GM20431 (cell line): ENCODE results near the gene PON1.

Experiments used
- in situ Hi-C: fragments of 300-500 bp; cut with MseI, MboI; formaldehyde crosslinking; loops from one replicate; pipeline ENCODE4 v1.15.0; 2020; ENCODE audit warnings: low sequenced_read_pairs; ENCODE audit not compliant: unreplicated experiment

PON1 gene

DNA sequence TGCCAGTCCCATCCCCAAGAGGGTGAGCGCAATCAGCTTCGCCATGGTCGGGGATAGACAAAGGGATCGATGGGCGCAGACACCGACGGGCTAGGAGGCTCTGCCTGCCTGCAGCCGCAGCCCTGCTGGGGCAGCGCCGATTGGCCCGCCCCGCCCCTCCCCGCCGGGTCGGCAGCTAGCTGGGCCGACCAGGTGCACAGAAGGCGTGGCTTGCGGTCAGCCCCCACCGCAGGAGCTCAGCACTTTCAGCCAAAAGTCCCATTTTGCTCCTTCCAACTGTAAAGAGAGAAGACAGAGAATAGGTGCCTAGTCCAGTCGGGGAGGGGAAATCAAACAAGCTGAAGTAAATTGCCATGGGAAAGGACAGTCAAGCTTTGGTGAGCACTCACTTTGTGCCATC, at the start of gene PON1:
Gene PON1, minus strand, starts transcription at position 102 of the 400 bp plus-strand sequence. Its CDS starts 57 bp downstream, at position 45.
- in situ Hi-C loops, result no loop called here

GRCh38 chr7:95373323-95373722, 49.0 kb upstream of the PON1 start:
- in situ Hi-C loops, result no loop called here

GRCh38 chr7:95368235-95368634, 43.9 kb upstream of the PON1 start:
- in situ Hi-C loops, result no loop called here

- in situ Hi-C loops, result no loop called here
Observed at GRCh38 chr7:95367606-95368005, 43.3 kb upstream of the PON1 start.

- in situ Hi-C loops, result no loop called here
Observed at GRCh38 chr7:95365151-95365550, 40.8 kb upstream of the PON1 start.

DNA sequence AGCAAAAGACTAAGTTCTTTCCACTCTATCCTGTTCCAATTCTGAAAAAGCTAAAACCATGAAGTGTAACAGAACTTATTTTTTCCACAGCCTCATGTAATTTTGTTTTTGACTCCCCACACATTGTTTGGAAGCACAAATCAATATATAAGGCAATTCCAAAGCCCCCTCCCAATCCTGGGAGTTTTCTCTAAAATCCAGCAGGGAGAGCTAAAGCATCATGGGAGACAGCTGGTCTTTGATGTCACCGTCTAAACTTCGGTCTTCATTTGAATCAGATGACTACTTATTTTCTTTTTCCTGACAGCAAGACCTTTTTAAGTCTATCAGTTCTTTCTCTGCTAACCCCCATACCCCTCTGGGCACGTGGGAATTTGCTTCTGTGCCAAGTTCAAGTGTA, 33.3 kb upstream of the PON1 start:
- in situ Hi-C loops, result no loop called here

GRCh38 chr7:95342642-95343307, 18.4 kb upstream of the PON1 start:
- in situ Hi-C loops, result no loop called here

DNA sequence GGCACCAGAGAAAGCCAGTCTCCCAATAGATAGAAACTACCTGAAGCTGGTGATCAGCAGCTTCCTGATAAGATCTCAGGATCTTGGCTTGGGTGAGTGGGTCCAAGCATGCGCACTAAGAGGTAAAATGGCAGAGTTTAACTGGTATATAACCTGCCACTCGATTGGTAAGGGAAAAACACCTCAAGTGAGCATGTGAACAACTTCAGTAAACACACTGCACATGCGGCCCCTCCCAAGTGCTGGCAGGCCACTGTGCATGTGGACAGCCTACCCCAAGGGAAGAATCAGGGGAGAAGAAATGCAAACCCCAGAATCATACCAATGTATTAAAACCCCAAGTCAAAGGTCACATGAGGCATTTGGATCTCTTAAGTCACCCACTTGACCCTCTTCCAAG, 17.7 kb upstream of the PON1 start:
- in situ Hi-C loops, result no loop called here

GRCh38 chr7:95340491-95340890, 16.2 kb upstream of the PON1 start:
- in situ Hi-C loops, result no loop called here

DNA sequence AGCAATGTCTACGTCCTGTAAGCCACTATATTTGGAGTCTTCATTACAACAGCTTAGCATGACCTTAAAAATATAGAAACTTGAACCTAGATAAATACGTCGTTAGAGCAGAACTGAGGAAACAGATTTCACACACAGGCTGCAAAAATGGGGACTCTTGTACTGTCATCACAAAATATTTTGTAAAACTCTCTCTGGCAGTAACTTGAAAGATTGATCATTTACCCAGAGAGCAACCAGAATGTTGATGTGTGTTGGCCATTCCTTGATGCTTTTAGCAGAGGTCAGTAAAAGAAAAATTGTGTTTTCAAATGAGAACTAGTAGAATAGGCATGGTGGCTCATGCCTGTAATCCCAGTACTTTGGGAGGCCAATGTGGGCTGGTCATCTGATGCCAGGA, 14.5 kb upstream of the PON1 start:
- in situ Hi-C loops, result no loop called here

GRCh38 chr7:95335093-95335492, 10.8 kb upstream of the PON1 start:
- in situ Hi-C loops, result no loop called here

DNA sequence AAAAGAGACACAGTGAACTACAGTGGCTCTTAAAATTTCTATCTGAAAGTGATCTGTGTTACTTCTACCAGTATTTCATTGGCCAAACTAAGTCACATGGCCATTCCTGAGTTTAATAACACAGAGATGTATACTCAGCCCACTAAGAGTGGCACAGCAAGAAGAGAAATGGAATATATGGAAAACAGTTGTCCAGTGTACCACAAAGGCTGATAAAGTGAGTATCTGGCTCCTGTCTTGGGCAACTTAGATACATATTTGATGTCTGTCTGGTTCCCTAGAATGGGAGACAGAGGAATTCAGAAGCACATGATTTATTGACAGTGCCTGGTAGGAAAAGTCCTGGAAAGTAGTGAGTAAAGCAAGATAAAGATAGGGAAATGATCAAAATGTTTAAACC, 10.1 kb upstream of the PON1 start:
- in situ Hi-C loops, result no loop called here

DNA sequence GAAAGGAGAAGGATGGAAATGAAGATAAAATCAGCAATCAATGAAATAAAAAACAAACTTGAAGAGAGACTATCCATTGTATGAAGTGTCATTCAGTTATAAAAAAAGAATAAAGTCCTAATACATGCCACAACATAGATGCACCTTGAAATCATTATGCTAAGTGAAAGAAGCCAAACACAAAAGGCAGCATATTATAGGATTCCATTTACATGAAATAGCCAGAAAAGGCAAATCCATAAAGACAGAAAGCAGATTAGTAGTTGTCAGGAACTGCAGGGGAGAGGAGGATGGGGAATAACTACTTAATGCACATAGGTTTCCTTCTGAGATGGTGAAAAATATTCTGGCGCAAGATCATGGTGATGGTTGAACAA, 6.6 kb upstream of the PON1 start:
- in situ Hi-C loops, result no loop called here

GRCh38 chr7:95330204-95330960, 6.0 kb upstream of the PON1 start:
- in situ Hi-C loops, result no loop called here

- in situ Hi-C loops, result no loop called here
Observed at GRCh38 chr7:95327356-95327755, 3.0 kb upstream of the PON1 start.

GRCh38 chr7:95323410-95324129, 762 bp downstream of the PON1 start:
- in situ Hi-C loops, result no loop called here

GRCh38 chr7:95322854-95323253, 1.5 kb downstream of the PON1 start:
- in situ Hi-C loops, result no loop called here

DNA sequence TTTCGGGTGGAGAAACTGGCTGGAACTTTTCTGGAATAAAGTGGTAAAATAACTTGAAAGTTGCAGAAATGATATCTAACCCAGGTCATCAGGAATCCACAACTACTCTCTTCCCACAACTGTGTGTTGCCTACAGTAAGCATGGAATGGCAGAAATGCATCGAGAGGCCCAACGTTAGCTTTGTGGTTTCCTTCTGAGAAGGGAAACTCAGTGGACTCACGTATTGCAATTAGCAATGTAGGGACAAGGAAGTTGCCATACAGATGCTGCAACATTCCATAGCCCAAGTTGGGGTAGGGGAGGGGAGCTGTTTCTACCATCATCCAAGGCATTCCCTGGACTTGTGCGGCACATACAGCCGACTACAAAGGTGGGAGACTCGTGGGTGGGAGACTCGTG, 1.9 kb downstream of the PON1 start:
- in situ Hi-C loops, result no loop called here

- in situ Hi-C loops, result no loop called here
Observed at GRCh38 chr7:95321720-95322119, 2.6 kb downstream of the PON1 start.

DNA sequence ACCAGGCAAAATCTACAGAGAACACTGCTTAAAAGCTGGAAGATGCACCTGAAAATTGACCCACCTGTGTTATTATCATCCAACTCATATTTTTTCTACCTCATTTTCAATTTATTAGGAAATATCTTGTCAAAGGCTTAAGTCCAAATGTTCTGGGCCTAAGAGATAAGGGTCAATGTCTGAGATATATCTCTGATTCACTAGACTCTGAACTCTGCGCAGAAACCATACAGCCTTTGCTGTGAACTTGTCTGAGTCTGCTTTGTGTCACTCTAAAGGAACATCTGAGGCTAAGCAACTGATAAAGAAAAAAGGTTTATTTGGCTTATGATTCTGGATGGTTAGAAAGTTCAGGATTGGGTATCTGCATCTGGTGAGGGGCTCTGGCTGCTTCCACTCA, 3.7 kb downstream of the PON1 start:
- in situ Hi-C loops, result no loop called here

GRCh38 chr7:95319570-95319969, 4.8 kb downstream of the PON1 start:
- in situ Hi-C loops, result no loop called here
